Trophoblast cell (in vitro differentiated cells and primary cell): ENCODE results near the gene KCNRG.
A peak's percentile ranks its signal among the peaks of the same experiment; 100 is the strongest.

Experiments used
- DNase-seq, 2 donors: peaks; one replicate each; pipeline ENCODE4 v3.0.0-alpha.2; 2016
- H2AFZ ChIP-seq: 2 replicates; pipeline ENCODE4 v1.6.1; 2013; ENCODE audit warnings: low read length, moderate library complexity, mild to moderate bottlenecking; ENCODE audit not compliant: insufficient read depth, poor library complexity
- H2AK5ac ChIP-seq: 2 replicates; pipeline ENCODE4 v1.6.1; 2013; ENCODE audit warnings: mild to moderate bottlenecking, low read length
- H2BK120ac ChIP-seq: 2 replicates; pipeline ENCODE4 v1.6.1; 2013; ENCODE audit warnings: low read length, mild to moderate bottlenecking, moderate library complexity; ENCODE audit not compliant: insufficient read depth, poor library complexity
- H2BK12ac ChIP-seq: 2 replicates; pipeline ENCODE4 v1.6.1; 2013; ENCODE audit warnings: mild to moderate bottlenecking, low read length, moderate library complexity
- H2BK5ac ChIP-seq: 2 replicates; pipeline ENCODE4 v1.6.1; 2013; ENCODE audit warnings: low read length, low read depth, moderate library complexity, mild to moderate bottlenecking; ENCODE audit not compliant: poor library complexity
- H3K14ac ChIP-seq: 2 replicates; pipeline ENCODE4 v1.6.1; 2013; ENCODE audit warnings: mild to moderate bottlenecking, low read length
- H3K18ac ChIP-seq: 2 replicates; pipeline ENCODE4 v1.6.1; 2013; ENCODE audit warnings: mild to moderate bottlenecking, low read length
- H3K23ac ChIP-seq: 2 replicates; pipeline ENCODE4 v1.6.1; 2013; ENCODE audit warnings: low read length
- H3K27ac ChIP-seq: 2 replicates; pipeline ENCODE4 v1.5.1; 2013; ENCODE audit warnings: low read depth, mild to moderate bottlenecking, inconsistent platforms, low read length, moderate library complexity
- H3K27me3 ChIP-seq: 2 replicates; pipeline ENCODE4 v1.6.1; 2013; ENCODE audit warnings: inconsistent platforms, mild to moderate bottlenecking, low read length, moderate library complexity; ENCODE audit not compliant: insufficient read depth
- H3K36me3 ChIP-seq, 2 experiments: 1 replicate in 1 of 2; 2 replicates in 1 of 2; pipeline ENCODE4 v1.6.1; 2013; ENCODE audit warnings: low read length in 2 of 2, mild to moderate bottlenecking in 2 of 2, moderate library complexity in 1 of 2; ENCODE audit not compliant: insufficient read depth in 2 of 2, control insufficient read depth in 1 of 2
- H3K4ac ChIP-seq: 2 replicates; pipeline ENCODE4 v1.6.1; 2013; ENCODE audit warnings: low read depth, mild to moderate bottlenecking, low read length, moderate library complexity
- H3K4me1 ChIP-seq, 2 experiments: 1 replicate in 1 of 2; 2 replicates in 1 of 2; pipeline ENCODE4 v1.6.1; 2013; ENCODE audit warnings: low read length in 2 of 2, mild to moderate bottlenecking in 2 of 2, moderate library complexity in 1 of 2; ENCODE audit not compliant: insufficient read depth in 2 of 2, control insufficient read depth in 1 of 2
- H3K4me2 ChIP-seq: 2 replicates; pipeline ENCODE4 v1.6.1; 2013; ENCODE audit warnings: inconsistent platforms, mild to moderate bottlenecking, low read length, moderate library complexity
- H3K4me3 ChIP-seq: 2 replicates; pipeline ENCODE4 v1.5.1; 2013; ENCODE audit warnings: mild to moderate bottlenecking, low read depth, low read length, inconsistent platforms
- H3K79me1 ChIP-seq: one replicate; pipeline ENCODE4 v1.6.1; 2013; ENCODE audit warnings: low read length
- H3K79me2 ChIP-seq: 2 replicates; pipeline ENCODE4 v1.6.1; 2013; ENCODE audit warnings: low read length, mild to moderate bottlenecking; ENCODE audit not compliant: control insufficient read depth, insufficient read depth, poor library complexity
- H3K9ac ChIP-seq: 2 replicates; pipeline ENCODE4 v1.6.1; 2013; ENCODE audit warnings: mild to moderate bottlenecking, low read length
- H3K9me3 ChIP-seq: 2 replicates; pipeline ENCODE4 v1.6.1; 2013; ENCODE audit warnings: low read depth, mild to moderate bottlenecking, control low read depth, inconsistent platforms, low read length; ENCODE audit not compliant: insufficient read depth
- H4K12ac ChIP-seq: 2 replicates; pipeline ENCODE4 v1.6.1; 2013; ENCODE audit warnings: low read depth, mild to moderate bottlenecking, low read length, moderate library complexity
- H4K8ac ChIP-seq: 2 replicates; pipeline ENCODE4 v1.6.1; 2013; ENCODE audit warnings: low read depth, mild to moderate bottlenecking, low read length, moderate library complexity
- H4K91ac ChIP-seq: one replicate; pipeline ENCODE4 v1.6.1; 2013; ENCODE audit warnings: low read depth, mild to moderate bottlenecking, low read length, moderate library complexity
- WGBS: extraction: QIAGEN DNeasy Blood & Tissue Kit; methylation state at CpG from one replicate; pipeline ENCODE4 v1.1.7; 2013; ENCODE audit warnings: missing lambda C conversion rate; ENCODE audit not compliant: insufficient read length, insufficient coverage; ENCODE audit errors: extremely low coverage; 5-methylcytosine and 5-hydroxymethylcytosine counted together

Gene KCNRG

DNA sequence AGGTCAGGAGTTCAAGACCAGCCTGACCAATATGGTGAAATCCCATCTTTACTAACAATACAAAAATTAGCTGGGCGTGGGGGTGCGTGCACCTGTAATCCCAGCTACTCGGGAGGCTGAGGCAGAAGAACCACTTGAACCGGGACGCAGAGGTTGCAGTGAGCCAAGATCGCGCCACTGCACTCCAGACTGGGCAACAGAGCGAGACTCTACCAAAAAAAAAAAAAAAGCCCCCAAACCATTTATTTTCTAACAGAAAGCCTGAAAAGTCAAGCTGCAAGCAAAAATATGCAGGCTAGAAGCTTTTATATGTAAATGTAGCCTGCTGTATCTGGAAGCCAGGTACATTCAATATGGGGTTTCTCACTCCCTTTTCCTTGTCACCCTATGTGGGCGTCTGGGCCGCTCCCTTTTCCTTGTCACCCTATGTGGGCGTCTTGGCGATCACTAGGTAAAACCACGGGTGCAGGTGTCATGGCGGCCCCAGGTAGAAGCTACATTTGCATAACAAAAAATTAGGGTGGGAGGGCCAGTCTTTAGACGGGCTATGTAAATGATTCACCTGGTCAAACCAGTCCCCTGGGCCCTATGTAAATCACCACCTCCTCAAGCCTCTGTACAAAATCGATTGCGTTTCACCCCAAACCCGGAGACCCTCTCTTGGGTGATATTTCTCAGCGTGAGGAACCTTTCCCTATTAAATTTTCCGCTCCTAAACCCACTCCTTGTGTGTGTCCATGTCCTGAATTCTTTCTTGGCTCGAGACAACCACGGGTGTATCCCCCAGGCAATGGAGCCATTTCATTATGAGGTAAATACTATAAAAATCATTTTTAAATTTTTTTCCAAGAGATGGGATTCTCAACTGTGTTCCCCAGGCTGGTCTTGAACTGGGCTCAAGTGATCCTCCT is 16.3 kb upstream of the KCNRG start:
- H3K9ac ChIP-seq: no peak overlapping the region
- no CpG with 5 or more reads among the region's 22 CpGs for WGBS
- peaks cover 10% of the 10 kb centered on the region for H3K79me1 ChIP-seq
- H3K36me3 ChIP-seq: peaks cover 8 to 11% of the 10 kb centered on the region in 2 experiments
- no peak overlapping the region for H4K8ac ChIP-seq
- H3K4me2 ChIP-seq: peak overlapping the region; percentile 27
- DNase-seq: no peak
- H3K4me3 ChIP-seq: no peak overlapping the region
- H2AFZ ChIP-seq: no peak overlapping the region
- H3K23ac ChIP-seq: no peak overlapping the region
- no peak overlapping the region for H2BK12ac ChIP-seq
- H3K9me3 ChIP-seq: no peaks in the 10 kb centered on the region
- no peak overlapping the region for H3K14ac ChIP-seq
- no peak overlapping the region for H2AK5ac ChIP-seq
- no peak overlapping the region for H2BK120ac ChIP-seq
- H3K4ac ChIP-seq: peak overlapping the region; percentile 83
- peak overlapping the region; percentile 18 for H4K12ac ChIP-seq
- H3K18ac ChIP-seq: no peak overlapping the region
- H3K4me1 ChIP-seq: peaks cover 3 to 9% of the 10 kb centered on the region in 2 experiments
- no peaks in the 10 kb centered on the region for H3K27me3 ChIP-seq
- H4K91ac ChIP-seq: no peak overlapping the region
- H3K79me2 ChIP-seq: peaks cover 11% of the 10 kb centered on the region
- no peak overlapping the region for H2BK5ac ChIP-seq
- no peak overlapping the region for H3K27ac ChIP-seq

DNA sequence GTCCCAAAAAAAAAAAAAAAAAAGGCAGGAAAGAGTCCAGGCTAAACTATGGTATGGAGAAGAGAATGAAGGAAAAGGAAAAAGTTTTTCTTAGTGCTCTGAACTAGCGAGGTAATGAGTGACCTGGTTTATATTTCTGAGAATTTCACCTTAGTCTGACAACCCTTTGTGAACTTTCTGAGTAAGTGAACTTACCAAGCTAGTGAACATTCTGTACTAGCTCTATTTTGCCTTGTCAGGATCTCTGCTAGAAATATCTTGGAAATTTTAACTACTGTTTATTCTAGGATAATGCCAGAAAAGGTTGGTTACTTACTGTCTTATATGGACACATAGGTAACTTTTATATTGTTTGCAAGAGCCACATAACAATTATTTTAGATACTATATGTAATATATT is 14.0 kb upstream of the KCNRG start:
- H3K14ac ChIP-seq: no peak overlapping the region
- H3K9me3 ChIP-seq: no peaks in the 10 kb centered on the region
- H2BK12ac ChIP-seq: no peak overlapping the region
- H2AFZ ChIP-seq: no peak overlapping the region
- no peak for DNase-seq
- H3K27ac ChIP-seq: no peak overlapping the region
- H3K4ac ChIP-seq: no peak overlapping the region
- H3K23ac ChIP-seq: no peak overlapping the region
- H3K27me3 ChIP-seq: no peaks in the 10 kb centered on the region
- H2AK5ac ChIP-seq: no peak overlapping the region
- no peak overlapping the region for H2BK120ac ChIP-seq
- no peak overlapping the region for H3K4me3 ChIP-seq
- peaks cover 7% of the 10 kb centered on the region for H3K79me1 ChIP-seq
- no peak overlapping the region for H4K12ac ChIP-seq
- H3K18ac ChIP-seq: no peak overlapping the region
- peaks cover 0 to 3% of the 10 kb centered on the region in 2 experiments for H3K4me1 ChIP-seq
- peaks cover 17 to 22% of the 10 kb centered on the region in 2 experiments for H3K36me3 ChIP-seq
- H4K91ac ChIP-seq: no peak overlapping the region
- H3K79me2 ChIP-seq: peaks cover 8% of the 10 kb centered on the region
- H2BK5ac ChIP-seq: no peak overlapping the region
- no peak overlapping the region for H4K8ac ChIP-seq
- no CpG with 5 or more reads among the region's 1 CpG for WGBS
- H3K9ac ChIP-seq: no peak overlapping the region
- H3K4me2 ChIP-seq: no peak overlapping the region

GRCh38 chr13:50006426-50007135 is 8.7 kb upstream of the KCNRG start:
- H3K4me2 ChIP-seq: no peak overlapping the region
- H2AFZ ChIP-seq: no peak overlapping the region
- no peaks in the 10 kb centered on the region for H3K27me3 ChIP-seq
- no peak overlapping the region for H3K4ac ChIP-seq
- H4K8ac ChIP-seq: no peak overlapping the region
- H3K4me1 ChIP-seq: no peaks in the 10 kb centered on the region
- H2BK12ac ChIP-seq: no peak overlapping the region
- H2AK5ac ChIP-seq: no peak overlapping the region
- no peak overlapping the region for H4K91ac ChIP-seq
- no peak overlapping the region for H3K18ac ChIP-seq
- no peak overlapping the region for H3K27ac ChIP-seq
- H3K4me3 ChIP-seq: no peak overlapping the region
- no peak overlapping the region for H2BK5ac ChIP-seq
- H3K79me1 ChIP-seq: no peaks in the 10 kb centered on the region
- no peak for DNase-seq
- no CpG with 5 or more reads among the region's 7 CpGs for WGBS
- no peak overlapping the region for H3K23ac ChIP-seq
- no peak overlapping the region for H3K14ac ChIP-seq
- no peaks in the 10 kb centered on the region for H3K79me2 ChIP-seq
- peaks cover 25 to 32% of the 10 kb centered on the region in 2 experiments for H3K36me3 ChIP-seq
- H3K9ac ChIP-seq: no peak overlapping the region
- peak overlapping the region; percentile 54 for H4K12ac ChIP-seq
- no peak overlapping the region for H2BK120ac ChIP-seq
- H3K9me3 ChIP-seq: no peaks in the 10 kb centered on the region

- no peak for DNase-seq
- no peak overlapping the region for H4K12ac ChIP-seq
- no peaks in the 10 kb centered on the region for H3K4me1 ChIP-seq
- H3K9me3 ChIP-seq: no peaks in the 10 kb centered on the region
- no peak overlapping the region for H2BK120ac ChIP-seq
- H2AK5ac ChIP-seq: no peak overlapping the region
- H3K4me2 ChIP-seq: no peak overlapping the region
- H3K79me1 ChIP-seq: no peaks in the 10 kb centered on the region
- no peak overlapping the region for H3K9ac ChIP-seq
- H3K36me3 ChIP-seq: peaks cover 22 to 24% of the 10 kb centered on the region in 2 experiments
- H3K27me3 ChIP-seq: no peaks in the 10 kb centered on the region
- H2AFZ ChIP-seq: no peak overlapping the region
- H3K27ac ChIP-seq: no peak overlapping the region
- H3K4me3 ChIP-seq: no peak overlapping the region
- no CpG with 5 or more reads among the region's 1 CpG for WGBS
- H3K14ac ChIP-seq: no peak overlapping the region
- H4K8ac ChIP-seq: no peak overlapping the region
- no peak overlapping the region for H2BK12ac ChIP-seq
- H2BK5ac ChIP-seq: no peak overlapping the region
- H4K91ac ChIP-seq: no peak overlapping the region
- no peak overlapping the region for H3K23ac ChIP-seq
- no peaks in the 10 kb centered on the region for H3K79me2 ChIP-seq
- no peak overlapping the region for H3K4ac ChIP-seq
- H3K18ac ChIP-seq: no peak overlapping the region
Measured at GRCh38 chr13:50011461-50011860, 3.8 kb upstream of the KCNRG start.
